SK-N-MC (cell line): Measurements from ENCODE around the gene ADIPOR2.

Experiments used
- EZH2 ChIP-seq: fragments of 200-600 bp; sonication (generic); IDR thresholded peaks from one replicate; pipeline ENCODE4 v1.6.1; 2017; ENCODE audit warnings: antibody characterized with exemption
- POLR2AphosphoS5 ChIP-seq: IDR thresholded peaks from 2 replicates; pipeline ENCODE4 v1.6.1; 2012; ENCODE audit warnings: mild to moderate bottlenecking, low read depth, low read length, borderline replicate concordance

DNA sequence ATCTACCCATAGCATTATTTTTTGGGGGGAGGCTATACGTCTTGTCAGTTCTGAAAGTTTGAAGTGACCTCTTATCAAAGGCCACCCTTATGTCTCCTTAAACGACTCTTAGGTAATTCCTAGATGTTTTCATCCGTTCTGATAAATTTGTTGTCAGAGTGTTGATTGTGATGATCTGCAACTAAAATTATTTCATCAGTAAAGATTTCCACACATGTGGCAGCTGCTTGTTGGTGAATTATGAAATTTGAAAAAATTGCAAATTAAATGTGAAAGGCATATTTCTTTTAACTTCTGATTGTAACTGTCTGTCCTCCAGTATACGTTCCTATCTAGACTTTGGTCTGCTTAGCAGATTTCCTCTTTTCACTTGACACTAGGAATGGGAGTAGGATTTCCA is 1.4 kb downstream of the ADIPOR2 start:
- no peak for TF ChIP-seq POLR2AphosphoS5
- TF ChIP-seq EZH2: no peak
